ENCODE data around the gene NAA16.

NAA16 gene

DNA sequence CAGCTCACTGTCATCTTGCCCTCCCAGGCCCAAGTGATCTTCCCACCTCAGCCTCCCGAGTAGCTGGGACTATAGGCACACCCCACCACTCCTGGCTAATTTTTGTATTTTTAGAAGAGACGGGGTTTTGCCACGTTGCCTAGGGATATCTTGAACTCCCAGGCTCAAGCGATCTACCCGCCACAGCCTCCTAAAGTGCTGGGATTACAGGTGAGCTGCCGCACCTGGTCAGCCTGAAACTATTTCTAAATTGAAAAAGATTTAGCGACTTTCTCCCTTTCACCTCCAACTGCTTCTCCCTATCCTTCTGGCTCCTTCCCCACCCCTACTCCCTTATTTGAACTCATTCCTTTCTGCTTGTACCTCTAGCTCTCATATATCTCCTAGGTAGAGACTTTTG lies 19.8 kb upstream of the NAA16 start:
- H3K4me1 ChIP-seq (ENCODE audit: control extremely low read depth in 1 of 4, control insufficient read depth in 4 of 4, insufficient read depth in 4 of 4, low read length in 3 of 4) = no peaks in the 10 kb centered on the region
- peaks cover 0 to 5% (median 0%) of the 10 kb centered on the region in 5 experiments for H3K9me3 ChIP-seq (ENCODE audit: control extremely low read depth in 1 of 5, control insufficient read depth in 4 of 5, insufficient read depth in 2 of 5, low read depth in 1 of 5, low read length in 4 of 5)
- no peaks in the 10 kb centered on the region for H3K27me3 ChIP-seq (replicated peaks in 2 of 5; ENCODE audit: control insufficient read depth in 4 of 5, insufficient read depth in 5 of 5, low read length in 4 of 5)
- H3K27ac ChIP-seq (ENCODE audit: insufficient read depth in 1 of 2, low read depth in 1 of 2, low read length in 2 of 2, poor library complexity in 1 of 2, severe bottlenecking in 2 of 2) = no peak overlapping the region
- ChIA-PET POLR2A (interaction anchor here (0.6 kb wide), 1 partner anchor 124 kb away, joined by 6 read pairs; no protein-coding TSS in a partner anchor), CTCF (no interaction called here)
- H3K4me3 ChIP-seq (ENCODE audit: control insufficient read depth in 1 of 7, extremely low read depth in 1 of 7, insufficient read depth in 4 of 7, low read depth in 2 of 7, low read length in 6 of 7) = no peak overlapping the region
- WGBS (ENCODE audit: insufficient coverage) = 94% methylated on average over 6 of the region's 7 CpGs
- no peaks in the 10 kb centered on the region for H3K36me3 ChIP-seq (ENCODE audit: control insufficient read depth in 4 of 4, insufficient read depth in 4 of 4, low read length in 3 of 4)
- no peak for DNase-seq

DNA sequence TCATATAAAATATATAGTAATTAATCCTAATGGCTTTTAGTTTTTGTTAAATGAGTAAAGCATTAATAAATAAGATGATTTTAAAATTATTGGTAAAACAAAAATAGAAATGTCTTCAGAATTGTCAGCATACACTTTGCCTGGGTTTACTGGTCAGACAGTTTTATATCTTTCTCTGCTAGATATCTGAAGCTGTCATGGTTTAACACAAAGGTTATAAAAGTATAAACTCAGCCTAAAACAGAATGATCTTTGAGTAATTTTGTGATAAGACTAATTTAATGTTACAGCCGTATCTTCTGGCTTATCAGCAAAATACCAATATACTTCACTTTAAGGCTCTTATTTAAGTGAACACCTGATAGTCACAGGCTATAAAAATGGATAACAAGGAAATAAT lies 17.8 kb upstream of the NAA16 start:
- H3K27ac ChIP-seq (ENCODE audit: insufficient read depth in 1 of 2, low read depth in 1 of 2, low read length in 2 of 2, poor library complexity in 1 of 2, severe bottlenecking in 2 of 2) = no peak overlapping the region
- no peaks in the 10 kb centered on the region for H3K4me1 ChIP-seq (ENCODE audit: control extremely low read depth in 1 of 4, control insufficient read depth in 4 of 4, insufficient read depth in 4 of 4, low read length in 3 of 4)
- CTCF ChIA-PET = interaction anchor here (1.4 kb wide), 1 partner anchor 10 kb away, joined by 4 read pairs; no protein-coding TSS in a partner anchor
- peaks cover 0 to 5% (median 0%) of the 10 kb centered on the region in 5 experiments for H3K9me3 ChIP-seq (ENCODE audit: control extremely low read depth in 1 of 5, control insufficient read depth in 4 of 5, insufficient read depth in 2 of 5, low read depth in 1 of 5, low read length in 4 of 5)
- H3K4me3 ChIP-seq (ENCODE audit: control insufficient read depth in 1 of 7, extremely low read depth in 1 of 7, insufficient read depth in 4 of 7, low read depth in 2 of 7, low read length in 6 of 7) = no peak overlapping the region
- no peaks in the 10 kb centered on the region for H3K27me3 ChIP-seq (replicated peaks in 2 of 5; ENCODE audit: control insufficient read depth in 4 of 5, insufficient read depth in 5 of 5, low read length in 4 of 5)
- no CpG with 5 or more reads among the region's 1 CpG for WGBS (ENCODE audit: insufficient coverage)
- DNase-seq = no peak
- POLR2A ChIA-PET = no interaction called here
- no peaks in the 10 kb centered on the region for H3K36me3 ChIP-seq (ENCODE audit: control insufficient read depth in 4 of 4, insufficient read depth in 4 of 4, low read length in 3 of 4)

DNA sequence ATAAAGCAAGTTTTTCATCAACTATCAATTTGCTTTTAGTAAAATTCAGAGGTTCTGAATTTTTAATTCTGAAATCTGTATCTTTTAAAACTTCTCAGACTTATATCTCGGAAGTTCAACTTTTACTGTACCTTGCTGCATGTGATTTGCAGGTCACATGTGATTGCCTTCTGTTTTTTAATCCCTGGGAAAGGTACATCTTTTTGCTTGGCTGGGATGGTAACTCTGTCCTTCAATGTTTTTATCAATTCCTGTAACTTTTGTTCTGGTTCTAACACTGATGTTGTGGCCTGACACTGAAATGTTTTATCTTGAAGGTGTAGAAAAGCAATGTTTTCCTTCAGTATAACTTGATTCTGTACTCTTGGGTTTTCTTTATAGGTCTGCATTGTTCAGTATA lies 16.2 kb upstream of the NAA16 start:
- WGBS (ENCODE audit: insufficient coverage) = no CpG with 5 or more reads among the region's 1 CpG
- no peak overlapping the region for H3K4me3 ChIP-seq (ENCODE audit: control insufficient read depth in 1 of 7, extremely low read depth in 1 of 7, insufficient read depth in 4 of 7, low read depth in 2 of 7, low read length in 6 of 7)
- no peaks in the 10 kb centered on the region for H3K27me3 ChIP-seq (replicated peaks in 2 of 5; ENCODE audit: control insufficient read depth in 4 of 5, insufficient read depth in 5 of 5, low read length in 4 of 5)
- no peak overlapping the region for H3K27ac ChIP-seq (ENCODE audit: insufficient read depth in 1 of 2, low read depth in 1 of 2, low read length in 2 of 2, poor library complexity in 1 of 2, severe bottlenecking in 2 of 2)
- DNase-seq = no peak
- peaks cover 0 to 5% (median 0%) of the 10 kb centered on the region in 5 experiments for H3K9me3 ChIP-seq (ENCODE audit: control extremely low read depth in 1 of 5, control insufficient read depth in 4 of 5, insufficient read depth in 2 of 5, low read depth in 1 of 5, low read length in 4 of 5)
- POLR2A ChIA-PET = no interaction called here
- H3K4me1 ChIP-seq (ENCODE audit: control extremely low read depth in 1 of 4, control insufficient read depth in 4 of 4, insufficient read depth in 4 of 4, low read length in 3 of 4) = no peaks in the 10 kb centered on the region
- no peaks in the 10 kb centered on the region for H3K36me3 ChIP-seq (ENCODE audit: control insufficient read depth in 4 of 4, insufficient read depth in 4 of 4, low read length in 3 of 4)
- CTCF ChIA-PET = no interaction called here

DNA sequence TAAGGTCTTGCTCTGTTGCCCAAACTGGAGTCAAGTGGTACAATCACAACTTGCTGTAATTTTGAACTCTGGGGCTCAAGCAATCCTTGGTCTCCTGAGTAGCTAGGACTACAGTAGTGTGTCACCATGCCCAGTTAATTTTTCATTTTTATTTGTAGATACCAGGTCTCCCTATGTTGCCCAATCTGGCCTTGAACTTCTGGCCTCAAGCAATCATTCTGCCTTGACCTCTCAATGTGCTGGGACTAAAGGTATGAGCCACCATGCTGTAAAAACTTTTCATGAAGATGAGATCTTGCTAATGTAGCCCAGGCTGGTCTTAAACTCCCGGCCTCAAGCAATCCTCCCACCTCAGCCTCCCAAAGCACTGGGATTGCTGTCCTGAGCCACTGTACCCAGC lies 15.1 kb upstream of the NAA16 start:
- H3K27ac ChIP-seq (ENCODE audit: insufficient read depth in 1 of 2, low read depth in 1 of 2, low read length in 2 of 2, poor library complexity in 1 of 2, severe bottlenecking in 2 of 2) = no peak overlapping the region
- ChIA-PET CTCF (no interaction called here), POLR2A (no interaction called here)
- H3K9me3 ChIP-seq (ENCODE audit: control extremely low read depth in 1 of 5, control insufficient read depth in 4 of 5, insufficient read depth in 2 of 5, low read depth in 1 of 5, low read length in 4 of 5) = peaks cover 0 to 5% (median 0%) of the 10 kb centered on the region in 5 experiments
- H3K4me1 ChIP-seq (ENCODE audit: control extremely low read depth in 1 of 4, control insufficient read depth in 4 of 4, insufficient read depth in 4 of 4, low read length in 3 of 4) = no peaks in the 10 kb centered on the region
- no peak for DNase-seq
- no peak overlapping the region for H3K4me3 ChIP-seq (ENCODE audit: control insufficient read depth in 1 of 7, extremely low read depth in 1 of 7, insufficient read depth in 4 of 7, low read depth in 2 of 7, low read length in 6 of 7)
- no peaks in the 10 kb centered on the region for H3K36me3 ChIP-seq (ENCODE audit: control insufficient read depth in 4 of 4, insufficient read depth in 4 of 4, low read length in 3 of 4)
- 100% methylated on average over 1 of the region's 1 CpG for WGBS (ENCODE audit: insufficient coverage)
- no peaks in the 10 kb centered on the region for H3K27me3 ChIP-seq (replicated peaks in 2 of 5; ENCODE audit: control insufficient read depth in 4 of 5, insufficient read depth in 5 of 5, low read length in 4 of 5)

DNA sequence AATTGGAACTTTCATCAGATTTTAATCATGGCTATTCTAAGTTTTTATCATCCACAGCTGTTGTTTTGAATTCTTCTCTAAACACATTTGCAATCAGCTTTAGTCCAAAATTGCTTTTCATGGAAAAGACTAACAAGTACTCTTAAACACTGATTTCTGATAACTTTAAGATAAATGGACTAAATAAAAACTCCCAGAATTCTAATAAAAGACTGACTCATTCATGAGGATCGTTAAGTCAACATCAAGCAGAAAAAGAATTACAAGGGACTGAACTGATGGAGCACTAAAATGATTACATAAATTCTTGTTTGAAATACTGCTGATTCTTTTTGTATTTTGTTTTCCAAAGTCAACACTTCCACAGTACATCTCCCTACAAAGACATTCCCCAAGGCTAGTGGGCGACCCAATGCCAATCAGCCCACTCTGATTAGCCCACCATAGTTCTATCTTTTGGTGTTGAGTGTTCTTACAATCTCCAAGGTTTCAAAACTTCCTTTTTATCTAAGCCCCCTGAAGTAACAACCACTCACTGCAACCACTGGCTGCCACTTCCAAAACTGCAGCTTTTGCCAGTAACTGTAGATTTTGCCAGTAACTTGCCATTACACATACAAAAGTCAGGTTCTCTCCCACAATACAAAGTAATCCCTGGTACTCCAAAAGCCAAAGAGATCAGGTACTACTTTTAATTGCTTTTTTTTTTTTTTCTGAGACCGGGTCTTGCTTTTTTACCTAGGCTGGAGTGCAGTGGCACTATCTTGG lies 14.0 kb upstream of the NAA16 start:
- Histone ChIP-seq H3K4me1 (ENCODE audit: control extremely low read depth in 1 of 4, control insufficient read depth in 4 of 4, insufficient read depth in 4 of 4, low read length in 3 of 4) (no peaks in the 10 kb centered on the region), H3K27ac (ENCODE audit: insufficient read depth in 1 of 2, low read depth in 1 of 2, low read length in 2 of 2, poor library complexity in 1 of 2, severe bottlenecking in 2 of 2) (no peak overlapping the region), H3K4me3 (ENCODE audit: control insufficient read depth in 1 of 7, extremely low read depth in 1 of 7, insufficient read depth in 4 of 7, low read depth in 2 of 7, low read length in 6 of 7) (no peak overlapping the region), H3K27me3 (replicated peaks in 2 of 5; ENCODE audit: control insufficient read depth in 4 of 5, insufficient read depth in 5 of 5, low read length in 4 of 5) (no peaks in the 10 kb centered on the region), H3K9me3 (ENCODE audit: control extremely low read depth in 1 of 5, control insufficient read depth in 4 of 5, insufficient read depth in 2 of 5, low read depth in 1 of 5, low read length in 4 of 5) (peaks cover 0 to 2% (median 0%) of the 10 kb centered on the region in 5 experiments), H3K36me3 (ENCODE audit: control insufficient read depth in 4 of 4, insufficient read depth in 4 of 4, low read length in 3 of 4) (no peaks in the 10 kb centered on the region)
- DNase-seq = no peak
- ChIA-PET POLR2A (no interaction called here), CTCF (no interaction called here)
- 100% methylated on average over 1 of the region's 3 CpGs for WGBS (ENCODE audit: insufficient coverage)

DNA sequence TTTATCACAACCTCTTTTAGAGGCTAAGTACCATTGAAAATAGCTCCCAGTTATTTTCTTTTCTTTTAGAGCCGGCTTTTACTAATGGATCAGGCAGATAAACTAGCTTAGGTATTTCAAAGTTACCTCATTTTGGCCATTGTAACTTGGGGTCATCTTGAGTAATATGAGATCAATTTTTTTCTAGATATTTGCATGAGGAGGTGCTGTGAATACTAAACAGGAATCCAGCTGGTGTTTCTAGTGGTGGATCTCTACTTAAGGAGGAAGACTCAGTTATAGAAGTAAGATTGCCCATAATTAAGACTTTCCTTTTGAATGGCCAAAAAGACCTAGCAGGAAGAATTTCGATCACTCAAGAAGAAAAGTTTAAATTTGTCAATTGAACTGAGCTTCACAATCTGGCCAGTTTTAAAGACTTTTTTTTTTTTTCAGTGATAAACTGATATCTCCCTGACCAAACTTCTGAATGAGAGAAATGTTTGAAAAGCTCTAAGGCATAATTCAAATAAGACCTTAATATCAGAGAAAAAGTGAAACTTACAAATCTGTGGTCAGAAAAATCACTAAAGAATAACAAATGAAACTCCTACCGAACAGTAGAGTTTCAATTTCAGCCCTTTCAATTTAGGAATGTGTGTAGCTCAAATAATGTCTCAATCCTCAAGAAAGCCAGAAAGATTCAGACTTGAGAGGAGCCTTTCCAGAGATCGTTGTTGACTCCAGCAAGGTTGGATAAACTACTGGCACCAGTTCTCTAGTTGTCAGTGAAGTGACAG lies 11.6 kb upstream of the NAA16 start:
- POLR2A ChIA-PET = interaction anchor here (0.6 to 0.7 kb wide), 2 partner anchors 53 to 159 kb away, joined by 3 to 5 read pairs; no protein-coding TSS in a partner anchor

DNA sequence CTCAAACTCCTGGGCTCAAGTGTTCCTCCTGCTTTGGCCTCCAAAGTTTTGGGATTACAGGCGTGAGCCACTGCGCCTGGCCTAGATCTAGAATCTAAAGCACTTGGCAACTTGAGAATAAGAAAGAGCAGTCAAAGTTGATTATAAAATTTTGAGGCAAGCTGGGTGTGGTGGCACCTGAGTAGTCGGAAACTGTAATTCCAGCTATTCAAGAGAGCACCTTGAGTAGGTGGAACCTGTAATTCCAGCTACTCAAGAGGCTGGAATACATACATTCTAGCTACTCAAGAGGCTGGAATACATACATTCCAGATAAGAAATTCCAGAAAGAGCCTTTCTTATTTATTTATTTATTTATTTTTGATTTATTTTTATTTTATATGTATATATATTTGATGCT lies 8.3 kb upstream of the NAA16 start:
- POLR2A ChIA-PET = no interaction called here
- Histone ChIP-seq H3K4me3 (ENCODE audit: control insufficient read depth in 1 of 7, extremely low read depth in 1 of 7, insufficient read depth in 4 of 7, low read depth in 2 of 7, low read length in 6 of 7) (no peak overlapping the region), H3K27me3 (replicated peaks in 2 of 5; ENCODE audit: control insufficient read depth in 4 of 5, insufficient read depth in 5 of 5, low read length in 4 of 5) (peaks cover 0 to 2% (median 0%) of the 10 kb centered on the region in 5 experiments), H3K27ac (ENCODE audit: insufficient read depth in 1 of 2, low read depth in 1 of 2, low read length in 2 of 2, poor library complexity in 1 of 2, severe bottlenecking in 2 of 2) (no peak overlapping the region), H3K4me1 (ENCODE audit: control extremely low read depth in 1 of 4, control insufficient read depth in 4 of 4, insufficient read depth in 4 of 4, low read length in 3 of 4) (no peaks in the 10 kb centered on the region), H3K36me3 (ENCODE audit: control insufficient read depth in 4 of 4, insufficient read depth in 4 of 4, low read length in 3 of 4) (no peaks in the 10 kb centered on the region), H3K9me3 (ENCODE audit: control extremely low read depth in 1 of 5, control insufficient read depth in 4 of 5, insufficient read depth in 2 of 5, low read depth in 1 of 5, low read length in 4 of 5) (no peaks in the 10 kb centered on the region)
- no peak for DNase-seq
- 100% methylated on average over 2 of the region's 3 CpGs for WGBS (ENCODE audit: insufficient coverage)
- CTCF ChIA-PET = interaction anchor here (1.2 kb wide), 1 partner anchor 10 kb away, joined by 4 read pairs; no protein-coding TSS in a partner anchor

More for the DNA sequence above, 11.6 kb upstream of the NAA16 start:
- Histone ChIP-seq H3K27ac (ENCODE audit: insufficient read depth in 1 of 2, low read depth in 1 of 2, low read length in 2 of 2, poor library complexity in 1 of 2, severe bottlenecking in 2 of 2) (no peak overlapping the region), H3K4me1 (ENCODE audit: control extremely low read depth in 1 of 4, control insufficient read depth in 4 of 4, insufficient read depth in 4 of 4, low read length in 3 of 4) (no peaks in the 10 kb centered on the region), H3K36me3 (ENCODE audit: control insufficient read depth in 4 of 4, insufficient read depth in 4 of 4, low read length in 3 of 4) (no peaks in the 10 kb centered on the region), H3K27me3 (replicated peaks in 2 of 5; ENCODE audit: control insufficient read depth in 4 of 5, insufficient read depth in 5 of 5, low read length in 4 of 5) (no peaks in the 10 kb centered on the region), H3K9me3 (ENCODE audit: control extremely low read depth in 1 of 5, control insufficient read depth in 4 of 5, insufficient read depth in 2 of 5, low read depth in 1 of 5, low read length in 4 of 5) (no peaks in the 10 kb centered on the region), H3K4me3 (ENCODE audit: control insufficient read depth in 1 of 7, extremely low read depth in 1 of 7, insufficient read depth in 4 of 7, low read depth in 2 of 7, low read length in 6 of 7) (no peak overlapping the region)
- CTCF ChIA-PET = interaction anchor here (0.6 to 1.0 kb wide), 2 partner anchors 36 to 38 kb away, joined by 3 read pairs; no protein-coding TSS in a partner anchor
- WGBS (ENCODE audit: insufficient coverage) = 100% methylated on average over 3 of the region's 4 CpGs
- no peak for DNase-seq

All from common myeloid progenitor, CD34-positive (primary cell).